ENCODE measurements around the gene VPS26C. TPM values are rescaled to one million over a fixed set of nuclear protein-coding genes. Genes with fewer than 3 reads are reported as not detected.

Gene VPS26C
- total RNA-seq, 1 experiment from 2014 or later, result 42.1 TPM

DNA sequence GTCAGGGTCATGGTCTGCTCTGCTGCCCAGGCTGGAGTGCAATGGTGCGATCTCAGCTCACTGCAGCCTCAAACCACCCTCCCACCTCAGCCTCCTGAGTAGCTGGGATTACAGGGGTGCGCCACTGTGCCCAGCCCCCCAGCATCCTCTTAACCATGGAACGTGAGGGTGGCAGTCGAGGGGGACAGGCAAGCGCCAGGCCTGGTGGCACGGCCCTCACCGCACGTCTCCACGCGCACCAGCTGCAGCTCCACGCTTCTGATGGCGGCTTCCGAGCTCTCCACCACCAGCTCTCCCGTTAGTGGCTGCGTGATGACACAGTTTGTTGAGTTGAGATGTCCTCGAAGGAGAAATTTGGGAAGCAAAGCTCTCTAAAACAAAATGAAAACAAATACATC lies 39.1 kb downstream of the VPS26C start:
- no peaks in the 10 kb centered on the region for H3K9me3 ChIP-seq (ENCODE audit: control insufficient read depth in 1 of 2, insufficient read depth in 1 of 2, low read depth in 1 of 2, low read length in 2 of 2)
- H2AFZ ChIP-seq (ENCODE audit: low read depth, low read length, poor library complexity, severe bottlenecking), result no peak overlapping the region
- no peaks in the 10 kb centered on the region for H3K27me3 ChIP-seq (ENCODE audit: insufficient read depth, low read length)
- TF ChIP-seq CEBPB (IDR thresholded peaks at IDR 0.05; ENCODE audit: low read depth), result no peak
- TF ChIP-seq SP1 (IDR thresholded peaks at IDR 0.05; ENCODE audit: low read depth), result no peak
- no peak for TF ChIP-seq TCF7L2 (IDR thresholded peaks at IDR 0.05; ENCODE audit: borderline replicate concordance, extremely low read depth, insufficient read depth, insufficient read length)
- TF ChIP-seq, protein P1, sequence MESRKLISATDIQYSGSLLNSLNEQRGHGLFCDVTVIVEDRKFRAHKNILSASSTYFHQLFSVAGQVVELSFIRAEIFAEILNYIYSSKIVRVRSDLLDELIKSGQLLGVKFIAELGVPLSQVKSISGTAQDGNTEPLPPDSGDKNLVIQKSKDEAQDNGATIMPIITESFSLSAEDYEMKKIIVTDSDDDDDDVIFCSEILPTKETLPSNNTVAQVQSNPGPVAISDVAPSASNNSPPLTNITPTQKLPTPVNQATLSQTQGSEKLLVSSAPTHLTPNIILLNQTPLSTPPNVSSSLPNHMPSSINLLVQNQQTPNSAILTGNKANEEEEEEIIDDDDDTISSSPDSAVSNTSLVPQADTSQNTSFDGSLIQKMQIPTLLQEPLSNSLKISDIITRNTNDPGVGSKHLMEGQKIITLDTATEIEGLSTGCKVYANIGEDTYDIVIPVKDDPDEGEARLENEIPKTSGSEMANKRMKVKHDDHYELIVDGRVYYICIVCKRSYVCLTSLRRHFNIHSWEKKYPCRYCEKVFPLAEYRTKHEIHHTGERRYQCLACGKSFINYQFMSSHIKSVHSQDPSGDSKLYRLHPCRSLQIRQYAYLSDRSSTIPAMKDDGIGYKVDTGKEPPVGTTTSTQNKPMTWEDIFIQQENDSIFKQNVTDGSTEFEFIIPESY (IDR thresholded peaks at IDR 0.05; ENCODE audit: extremely low read depth, insufficient replicate concordance, low read length), result no peak
- no peak for TF ChIP-seq POLR2A (IDR thresholded peaks at IDR 0.05; ENCODE audit: borderline replicate concordance, extremely low read depth, insufficient read depth, insufficient read length)
- TF ChIP-seq, protein P2, sequence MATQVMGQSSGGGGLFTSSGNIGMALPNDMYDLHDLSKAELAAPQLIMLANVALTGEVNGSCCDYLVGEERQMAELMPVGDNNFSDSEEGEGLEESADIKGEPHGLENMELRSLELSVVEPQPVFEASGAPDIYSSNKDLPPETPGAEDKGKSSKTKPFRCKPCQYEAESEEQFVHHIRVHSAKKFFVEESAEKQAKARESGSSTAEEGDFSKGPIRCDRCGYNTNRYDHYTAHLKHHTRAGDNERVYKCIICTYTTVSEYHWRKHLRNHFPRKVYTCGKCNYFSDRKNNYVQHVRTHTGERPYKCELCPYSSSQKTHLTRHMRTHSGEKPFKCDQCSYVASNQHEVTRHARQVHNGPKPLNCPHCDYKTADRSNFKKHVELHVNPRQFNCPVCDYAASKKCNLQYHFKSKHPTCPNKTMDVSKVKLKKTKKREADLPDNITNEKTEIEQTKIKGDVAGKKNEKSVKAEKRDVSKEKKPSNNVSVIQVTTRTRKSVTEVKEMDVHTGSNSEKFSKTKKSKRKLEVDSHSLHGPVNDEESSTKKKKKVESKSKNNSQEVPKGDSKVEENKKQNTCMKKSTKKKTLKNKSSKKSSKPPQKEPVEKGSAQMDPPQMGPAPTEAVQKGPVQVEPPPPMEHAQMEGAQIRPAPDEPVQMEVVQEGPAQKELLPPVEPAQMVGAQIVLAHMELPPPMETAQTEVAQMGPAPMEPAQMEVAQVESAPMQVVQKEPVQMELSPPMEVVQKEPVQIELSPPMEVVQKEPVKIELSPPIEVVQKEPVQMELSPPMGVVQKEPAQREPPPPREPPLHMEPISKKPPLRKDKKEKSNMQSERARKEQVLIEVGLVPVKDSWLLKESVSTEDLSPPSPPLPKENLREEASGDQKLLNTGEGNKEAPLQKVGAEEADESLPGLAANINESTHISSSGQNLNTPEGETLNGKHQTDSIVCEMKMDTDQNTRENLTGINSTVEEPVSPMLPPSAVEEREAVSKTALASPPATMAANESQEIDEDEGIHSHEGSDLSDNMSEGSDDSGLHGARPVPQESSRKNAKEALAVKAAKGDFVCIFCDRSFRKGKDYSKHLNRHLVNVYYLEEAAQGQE (IDR thresholded peaks at IDR 0.05; ENCODE audit: low read depth), result no peak
- no peak for TF ChIP-seq ZFX (IDR thresholded peaks at IDR 0.05)
- no peak for TF ChIP-seq ZNF274 (IDR thresholded peaks at IDR 0.05; ENCODE audit: low read depth, low read length)
- TF ChIP-seq YY1 (IDR thresholded peaks at IDR 0.05; ENCODE audit: extremely low read depth, insufficient replicate concordance, low read depth, low read length), result no peak
- TF ChIP-seq FOSL1 (IDR thresholded peaks at IDR 0.05; ENCODE audit: low read depth), result no peak
- no peak for TF ChIP-seq EZH2phosphoT487 (IDR thresholded peaks at IDR 0.05; ENCODE audit: borderline replicate concordance)
- TF ChIP-seq, protein P3, sequence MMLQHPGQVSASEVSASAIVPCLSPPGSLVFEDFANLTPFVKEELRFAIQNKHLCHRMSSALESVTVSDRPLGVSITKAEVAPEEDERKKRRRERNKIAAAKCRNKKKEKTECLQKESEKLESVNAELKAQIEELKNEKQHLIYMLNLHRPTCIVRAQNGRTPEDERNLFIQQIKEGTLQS (IDR thresholded peaks at IDR 0.05), result no peak
- TF ChIP-seq EZH2 (IDR thresholded peaks at IDR 0.05), result no peak
- no peak for TF ChIP-seq ELF1 (IDR thresholded peaks at IDR 0.05; ENCODE audit: borderline replicate concordance, low read depth)
- no peak for TF ChIP-seq SIN3A (IDR thresholded peaks at IDR 0.05; ENCODE audit: low read depth)
- DNase-seq (ENCODE audit: low read depth, low spot score) (no peak), ATAC-seq (no peak)
- no peak overlapping the region for H3K27ac ChIP-seq (ENCODE audit: low read depth, low read length)
- POLR2A ChIA-PET, result no interaction called here
- H3K79me2 ChIP-seq (ENCODE audit: insufficient read depth, low read length), result no peaks in the 10 kb centered on the region; the same call in 1 of the 2 replicates
- H3K36me3 ChIP-seq (ENCODE audit: control insufficient read depth in 1 of 2, insufficient read depth in 2 of 2, low read length in 2 of 2), result peaks cover 32 to 33% of the 10 kb centered on the region in 2 experiments; a peak in 3 of 4 replicates
- no peaks in the 10 kb centered on the region; a peak in 1 of 4 replicates for H3K4me1 ChIP-seq (ENCODE audit: control insufficient read depth in 1 of 2, insufficient read depth in 2 of 2, low read length in 2 of 2)
- H3K9me2 ChIP-seq (ENCODE audit: insufficient read depth), result no peaks in the 10 kb centered on the region
- CTCF ChIA-PET, result no interaction called here
- no peak overlapping the region for H3K4me2 ChIP-seq (ENCODE audit: low read length)
- BruUV-seq (replicated peaks), result no TSS peak
- H3K9ac ChIP-seq (ENCODE audit: low read length), result no peak overlapping the region
- intact Hi-C loops (cut with micrococcal nuclease), result no loop called here
- H4K20me1 ChIP-seq (ENCODE audit: insufficient read depth), result no peaks in the 10 kb centered on the region
- RAD21 ChIA-PET (ENCODE audit: low non-redundant PET in 1 of 2, low total read pairs in 2 of 2, uncharacterized antibody in 2 of 2, unreplicated experiment in 2 of 2), result no interaction called here
- no peak overlapping the region for H3K4me3 ChIP-seq (replicated peaks in 1 of 2; ENCODE audit: low read depth in 1 of 2, low read length in 2 of 2)
